ENCODE measurements around the gene ANKRD13D.
"Not testable (repeated sequence)": the region's sequence is repeated elsewhere in the genome, so short reads cannot be mapped to it uniquely, and the experiment has no call there.

ANKRD13D gene

GRCh38 chr11:67316882-67317204 lies 27.7 kb downstream of the ANKRD13D start:
- no peak for TF ChIP-seq CTCF (IDR thresholded peaks at IDR 0.05; ENCODE audit: low read depth, low read length, missing control alignments)
- DNase-seq (ENCODE audit: low read depth) = no peak
- H3K4me3 ChIP-seq (ENCODE audit: low read depth, low read length) = peak overlapping the region; percentile 84

GRCh38 chr11:67317205-67317887 lies 28.2 kb downstream of the ANKRD13D start:
- peak; percentile 85 for DNase-seq (ENCODE audit: low read depth)
- TF ChIP-seq CTCF (IDR thresholded peaks at IDR 0.05; ENCODE audit: low read depth, low read length, missing control alignments) = peak; percentile 86
- peak overlapping the region; percentile 84 for H3K4me3 ChIP-seq (ENCODE audit: low read depth, low read length)

- no peak for TF ChIP-seq CTCF (IDR thresholded peaks at IDR 0.05; ENCODE audit: low read depth, low read length, missing control alignments)
- peak overlapping the region; percentile 84 for H3K4me3 ChIP-seq (ENCODE audit: low read depth, low read length)
- no peak for DNase-seq (ENCODE audit: low read depth)
These were observed 28.9 kb downstream of the ANKRD13D start for GRCh38 chr11:67317888-67318555.

- H3K4me3 ChIP-seq (ENCODE audit: low read depth, low read length) = not testable (repeated sequence)
These were observed 29.8 kb downstream of the ANKRD13D start for GRCh38 chr11:67318876-67319275.

GRCh38 chr11:67320011-67320410 lies 30.9 kb downstream of the ANKRD13D start:
- TF ChIP-seq CTCF (IDR thresholded peaks at IDR 0.05; ENCODE audit: low read depth, low read length, missing control alignments) = no peak
- no peak for DNase-seq (ENCODE audit: low read depth)
- H3K4me3 ChIP-seq (ENCODE audit: low read depth, low read length) = no peak overlapping the region

More at GRCh38 chr11:67318876-67319275, 29.8 kb downstream of the ANKRD13D start:
- DNase-seq (ENCODE audit: low read depth) = not testable (repeated sequence)

- TF ChIP-seq CTCF (IDR thresholded peaks at IDR 0.05; ENCODE audit: low read depth, low read length, missing control alignments) = no peak
- no peak for DNase-seq (ENCODE audit: low read depth)
- H3K4me3 ChIP-seq (ENCODE audit: low read depth, low read length) = no peak overlapping the region
These were observed 31.6 kb downstream of the ANKRD13D start for GRCh38 chr11:67320691-67321090.

GRCh38 chr11:67321313-67321871 lies 32.3 kb downstream of the ANKRD13D start:
- no peak for TF ChIP-seq CTCF (IDR thresholded peaks at IDR 0.05; ENCODE audit: low read depth, low read length, missing control alignments)
- DNase-seq (ENCODE audit: low read depth) = no peak
- no peak overlapping the region for H3K4me3 ChIP-seq (ENCODE audit: low read depth, low read length)
